AG10803 (cell line): Measurements from ENCODE around the gene KMT2D.
A peak's percentile ranks its signal among the peaks of the same experiment; 100 is the strongest.

Source experiments
- DNase-seq: peaks from one replicate; pipeline ENCODE4 v3.0.0; 2010; ENCODE audit warnings: low read depth
- H3K4me3 ChIP-seq: 2 replicates; pipeline ENCODE4 v1.5.1; 2011; ENCODE audit warnings: mild to moderate bottlenecking, low read length, control low read depth
- CTCF ChIP-seq: conservative IDR thresholded peaks from 2 replicates; pipeline ENCODE4 v1.5.1; 2011; ENCODE audit warnings: mild to moderate bottlenecking, low read length, control low read depth, inconsistent platforms

The KMT2D gene

DNA sequence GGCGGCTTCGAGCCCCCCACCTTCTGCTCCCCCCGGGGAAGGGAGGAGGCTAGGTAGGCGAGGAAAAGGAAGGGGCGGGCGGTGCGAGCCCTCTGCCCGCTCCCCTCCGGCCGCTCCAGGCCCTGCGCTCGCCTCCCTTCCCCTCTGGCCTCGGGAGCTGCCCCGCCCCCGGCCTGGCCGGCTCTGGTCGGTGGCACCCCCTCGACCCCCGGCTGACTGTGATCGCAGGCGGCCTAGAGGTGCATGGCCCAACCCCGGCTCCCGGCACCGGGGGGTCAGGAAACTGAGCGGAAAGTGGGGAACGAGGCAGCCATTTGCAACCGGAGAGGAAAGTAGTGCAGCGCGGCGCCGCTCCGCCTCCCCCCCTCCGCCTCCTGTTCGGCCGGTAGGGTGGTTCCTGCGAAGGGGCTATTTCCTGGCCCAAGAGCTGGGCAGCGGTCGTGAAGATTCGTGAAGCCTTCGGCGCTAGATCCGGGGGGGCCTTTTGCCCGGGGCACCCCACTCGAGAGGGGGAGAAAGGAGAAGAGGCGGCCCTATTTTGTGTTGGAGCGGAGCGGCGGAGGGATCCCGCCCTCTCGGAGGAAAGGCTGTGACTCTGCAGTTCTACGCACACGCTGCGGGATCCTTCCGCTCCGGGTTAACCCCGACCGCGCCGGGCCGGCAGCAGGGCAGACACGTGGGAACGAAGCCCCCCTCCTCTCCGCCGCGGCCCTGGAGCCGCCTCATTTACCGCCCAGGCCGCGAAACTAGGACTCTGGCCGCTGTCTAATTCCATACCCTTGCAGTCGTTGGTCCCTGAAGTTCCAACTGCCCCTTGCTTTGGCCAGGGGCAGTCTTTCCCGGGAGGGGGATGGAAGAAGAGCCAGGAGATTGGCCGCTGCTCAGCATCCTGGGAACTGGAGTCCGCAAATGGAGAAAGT is at the start of gene KMT2D:
Gene KMT2D, minus strand, starts transcription at position 558 of the 920 bp plus-strand sequence. CDS start 5,470 bp downstream, outside the sequence.
- peak; percentile 97 for DNase-seq
- peak within 1 kb of the TSS; percentile 90 for H3K4me3 ChIP-seq
- no peak; the same call in none of the 2 replicates for TF ChIP-seq CTCF

GRCh38 chr12:49109641-49110463 is 49.3 kb upstream of the KMT2D start:
- DNase-seq = no peak

GRCh38 chr12:49108958-49109404 is 48.4 kb upstream of the KMT2D start:
- DNase-seq = peak; percentile 52
- no peak for TF ChIP-seq CTCF
- H3K4me3 ChIP-seq = peak overlapping the region; percentile 90

More at GRCh38 chr12:49109641-49110463, 49.3 kb upstream of the KMT2D start:
- TF ChIP-seq CTCF = no peak
- H3K4me3 ChIP-seq = peak overlapping the region; percentile 90

GRCh38 chr12:49105504-49106084 is 45.0 kb upstream of the KMT2D start:
- H3K4me3 ChIP-seq = no peak overlapping the region
- no peak for TF ChIP-seq CTCF
- peak; percentile 24 for DNase-seq

DNA sequence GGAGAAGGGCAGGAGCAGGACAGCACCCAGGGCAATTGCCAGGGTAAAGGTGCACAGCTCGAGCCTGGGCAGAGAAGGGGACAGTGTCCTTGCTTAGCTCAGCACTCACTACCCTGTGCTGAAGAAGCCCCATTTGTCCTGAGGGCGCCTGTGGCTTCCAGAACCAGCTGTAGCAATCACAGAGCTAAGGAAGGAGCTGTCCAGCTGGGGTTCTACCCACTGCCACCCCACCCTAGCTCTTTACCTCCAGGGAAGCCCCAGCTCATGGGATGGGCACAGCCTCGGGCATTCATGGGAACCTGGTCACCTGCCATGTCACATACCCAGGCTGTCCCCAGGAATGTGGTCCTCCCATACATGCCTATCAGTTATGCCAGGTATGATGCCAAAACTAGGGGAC is 44.2 kb upstream of the KMT2D start:
- no peak for DNase-seq
- H3K4me3 ChIP-seq = no peak overlapping the region
- TF ChIP-seq CTCF = no peak

- no peak overlapping the region for H3K4me3 ChIP-seq
- DNase-seq = no peak
- TF ChIP-seq CTCF = no peak
Observed at GRCh38 chr12:49100380-49100779, 39.8 kb upstream of the KMT2D start.
